OCI-LY1 (cell line): ENCODE measurements around the gene ATR.

Experiments
- H2AFZ ChIP-seq: fragments of 200-600 bp; sonication (generic), shearing (Covaris generic); 2 replicates; pipeline ENCODE4 v1.6.0; 2014; ENCODE audit warnings: antibody characterized with exemption, mild to moderate bottlenecking, low read length
- H3F3A ChIP-seq: fragments of 200-600 bp; sonication (generic), shearing (Covaris generic); 2 replicates; pipeline ENCODE4 v1.6.0; 2014; ENCODE audit warnings: mild to moderate bottlenecking, antibody characterized with exemption, low read length, moderate library complexity; ENCODE audit not compliant: insufficient read depth
- H3K27ac ChIP-seq: fragments of 200-600 bp; sonication (generic); 2 replicates; pipeline ENCODE4 v1.5.1; 2014; ENCODE audit warnings: low read length, mixed run types, mild to moderate bottlenecking, low read depth; ENCODE audit not compliant: poor library complexity, severe bottlenecking
- H3K27me3 ChIP-seq: fragments of 200-600 bp; sonication (generic); 2 replicates; pipeline ENCODE4 v1.6.0; 2014; ENCODE audit warnings: antibody characterized with exemption, mild to moderate bottlenecking, low read length, moderate library complexity; ENCODE audit not compliant: insufficient read depth
- H3K36me3 ChIP-seq: fragments of 200-600 bp; sonication (generic); 2 replicates; pipeline ENCODE4 v1.6.1; 2014; ENCODE audit warnings: mild to moderate bottlenecking, antibody characterized with exemption, low read length, moderate library complexity, mixed read lengths; ENCODE audit not compliant: insufficient read depth
- H3K4me1 ChIP-seq: fragments of 200-600 bp; sonication (generic); 2 replicates; pipeline ENCODE4 v1.5.1; 2014; ENCODE audit warnings: mild to moderate bottlenecking, low read length, moderate library complexity; ENCODE audit not compliant: insufficient read depth, severe bottlenecking
- H3K4me2 ChIP-seq: fragments of 200-600 bp; sonication (generic), shearing (Covaris generic); 2 replicates; pipeline ENCODE4 v1.6.1; 2014; ENCODE audit warnings: low read length
- H3K4me3 ChIP-seq: fragments of 200-600 bp; sonication (generic); 2 replicates; pipeline ENCODE4 v1.5.1; 2014; ENCODE audit warnings: low read length, low read depth, mild to moderate bottlenecking, mixed read lengths; ENCODE audit not compliant: poor library complexity, severe bottlenecking
- H3K79me2 ChIP-seq: fragments of 200-600 bp; shearing (Covaris generic); 2 replicates; pipeline ENCODE4 v1.6.1; 2016; ENCODE audit warnings: mixed run types, low read length, mixed read lengths; ENCODE audit not compliant: insufficient read depth
- H3K9ac ChIP-seq: fragments of 200-600 bp; sonication (generic), shearing (Covaris generic); 2 replicates; pipeline ENCODE4 v1.6.1; 2014; ENCODE audit warnings: mild to moderate bottlenecking, low read length, mixed read lengths
- H3K9me2 ChIP-seq: fragments of 200-600 bp; sonication (generic), shearing (Covaris generic); 2 replicates; pipeline ENCODE4 v1.6.1; 2014; ENCODE audit warnings: low read depth, mild to moderate bottlenecking, low read length, mixed read lengths
- H3K9me3 ChIP-seq: fragments of 200-600 bp; shearing (Covaris generic); 2 replicates; pipeline ENCODE4 v1.6.1; 2014; ENCODE audit warnings: low read length, mixed read lengths
- H4K20me1 ChIP-seq: fragments of 200-600 bp; sonication (generic), shearing (Covaris generic); 2 replicates; pipeline ENCODE4 v1.6.0; 2016; ENCODE audit warnings: mild to moderate bottlenecking, low read length; ENCODE audit not compliant: insufficient read depth
- CTCF ChIP-seq: fragments of 200-600 bp; sonication (generic), shearing (Covaris generic); IDR thresholded peaks from 2 replicates; pipeline ENCODE4 v1.5.1; 2017; ENCODE audit warnings: mild to moderate bottlenecking, antibody characterized with exemption, low read length, moderate library complexity, mixed read lengths
- EZH2 ChIP-seq: fragments of 200-600 bp; sonication (generic), shearing (Covaris generic); IDR thresholded peaks from 2 replicates; pipeline ENCODE4 v1.8.0; 2017; ENCODE audit warnings: borderline replicate concordance, mixed run types, mild to moderate bottlenecking, antibody characterized with exemption, low read length, moderate library complexity, mixed read lengths

Gene ATR

GRCh38 chr3:142497729-142498128 lies 80.8 kb downstream of the ATR start:
- Histone ChIP-seq H3K4me1 (no peaks in the 10 kb centered on the region), H2AFZ (no peak overlapping the region), H3K4me2 (no peak overlapping the region), H3F3A (no peaks in the 10 kb centered on the region), H3K9me3 (no peaks in the 10 kb centered on the region), H3K4me3 (no peak overlapping the region), H3K79me2 (no peaks in the 10 kb centered on the region), H3K9me2 (no peaks in the 10 kb centered on the region), H3K36me3 (peaks cover 76% of the 10 kb centered on the region), H3K9ac (no peak overlapping the region), H3K27ac (no peak overlapping the region), H4K20me1 (no peaks in the 10 kb centered on the region), H3K27me3 (no peaks in the 10 kb centered on the region)
- no peak for TF ChIP-seq CTCF
- no peak for TF ChIP-seq EZH2

- H3K9me3 ChIP-seq, result no peaks in the 10 kb centered on the region
- TF ChIP-seq CTCF, result no peak
- TF ChIP-seq EZH2, result no peak
- no peak overlapping the region for H3K9ac ChIP-seq
- H3K4me2 ChIP-seq, result no peak overlapping the region
- H3K79me2 ChIP-seq, result no peaks in the 10 kb centered on the region
- no peaks in the 10 kb centered on the region for H3K9me2 ChIP-seq
- H3F3A ChIP-seq, result no peaks in the 10 kb centered on the region
- no peaks in the 10 kb centered on the region for H3K4me1 ChIP-seq
- H3K27ac ChIP-seq, result no peak overlapping the region
- no peak overlapping the region for H2AFZ ChIP-seq
- H4K20me1 ChIP-seq, result no peaks in the 10 kb centered on the region
- H3K27me3 ChIP-seq, result no peaks in the 10 kb centered on the region
- peaks cover 86% of the 10 kb centered on the region for H3K36me3 ChIP-seq
- no peak overlapping the region for H3K4me3 ChIP-seq
Observed at GRCh38 chr3:142495103-142495502, 83.4 kb downstream of the ATR start.

- H3K4me2 ChIP-seq, result no peak overlapping the region
- no peak for TF ChIP-seq CTCF
- TF ChIP-seq EZH2, result no peak
- no peak overlapping the region for H3K9ac ChIP-seq
- H3F3A ChIP-seq, result no peaks in the 10 kb centered on the region
- no peaks in the 10 kb centered on the region for H4K20me1 ChIP-seq
- H3K4me3 ChIP-seq, result no peak overlapping the region
- H3K4me1 ChIP-seq, result no peaks in the 10 kb centered on the region
- H3K36me3 ChIP-seq, result peaks cover 89% of the 10 kb centered on the region
- no peak overlapping the region for H3K27ac ChIP-seq
- no peaks in the 10 kb centered on the region for H3K27me3 ChIP-seq
- H3K9me2 ChIP-seq, result no peaks in the 10 kb centered on the region
- H3K79me2 ChIP-seq, result no peaks in the 10 kb centered on the region
- H2AFZ ChIP-seq, result no peak overlapping the region
- no peaks in the 10 kb centered on the region for H3K9me3 ChIP-seq
Observed at GRCh38 chr3:142492184-142492583, 86.3 kb downstream of the ATR start.
